Raji (cell line): ENCODE measurements around the gene TLR5.

Experiments used
- POLR2A ChIP-seq: IDR thresholded peaks from 2 replicates; pipeline ENCODE4 v1.6.1; 2011; ENCODE audit warnings: low read depth, low read length, control low read depth; ENCODE audit not compliant: insufficient read depth

The TLR5 gene, protein sequence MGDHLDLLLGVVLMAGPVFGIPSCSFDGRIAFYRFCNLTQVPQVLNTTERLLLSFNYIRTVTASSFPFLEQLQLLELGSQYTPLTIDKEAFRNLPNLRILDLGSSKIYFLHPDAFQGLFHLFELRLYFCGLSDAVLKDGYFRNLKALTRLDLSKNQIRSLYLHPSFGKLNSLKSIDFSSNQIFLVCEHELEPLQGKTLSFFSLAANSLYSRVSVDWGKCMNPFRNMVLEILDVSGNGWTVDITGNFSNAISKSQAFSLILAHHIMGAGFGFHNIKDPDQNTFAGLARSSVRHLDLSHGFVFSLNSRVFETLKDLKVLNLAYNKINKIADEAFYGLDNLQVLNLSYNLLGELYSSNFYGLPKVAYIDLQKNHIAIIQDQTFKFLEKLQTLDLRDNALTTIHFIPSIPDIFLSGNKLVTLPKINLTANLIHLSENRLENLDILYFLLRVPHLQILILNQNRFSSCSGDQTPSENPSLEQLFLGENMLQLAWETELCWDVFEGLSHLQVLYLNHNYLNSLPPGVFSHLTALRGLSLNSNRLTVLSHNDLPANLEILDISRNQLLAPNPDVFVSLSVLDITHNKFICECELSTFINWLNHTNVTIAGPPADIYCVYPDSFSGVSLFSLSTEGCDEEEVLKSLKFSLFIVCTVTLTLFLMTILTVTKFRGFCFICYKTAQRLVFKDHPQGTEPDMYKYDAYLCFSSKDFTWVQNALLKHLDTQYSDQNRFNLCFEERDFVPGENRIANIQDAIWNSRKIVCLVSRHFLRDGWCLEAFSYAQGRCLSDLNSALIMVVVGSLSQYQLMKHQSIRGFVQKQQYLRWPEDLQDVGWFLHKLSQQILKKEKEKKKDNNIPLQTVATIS

DNA sequence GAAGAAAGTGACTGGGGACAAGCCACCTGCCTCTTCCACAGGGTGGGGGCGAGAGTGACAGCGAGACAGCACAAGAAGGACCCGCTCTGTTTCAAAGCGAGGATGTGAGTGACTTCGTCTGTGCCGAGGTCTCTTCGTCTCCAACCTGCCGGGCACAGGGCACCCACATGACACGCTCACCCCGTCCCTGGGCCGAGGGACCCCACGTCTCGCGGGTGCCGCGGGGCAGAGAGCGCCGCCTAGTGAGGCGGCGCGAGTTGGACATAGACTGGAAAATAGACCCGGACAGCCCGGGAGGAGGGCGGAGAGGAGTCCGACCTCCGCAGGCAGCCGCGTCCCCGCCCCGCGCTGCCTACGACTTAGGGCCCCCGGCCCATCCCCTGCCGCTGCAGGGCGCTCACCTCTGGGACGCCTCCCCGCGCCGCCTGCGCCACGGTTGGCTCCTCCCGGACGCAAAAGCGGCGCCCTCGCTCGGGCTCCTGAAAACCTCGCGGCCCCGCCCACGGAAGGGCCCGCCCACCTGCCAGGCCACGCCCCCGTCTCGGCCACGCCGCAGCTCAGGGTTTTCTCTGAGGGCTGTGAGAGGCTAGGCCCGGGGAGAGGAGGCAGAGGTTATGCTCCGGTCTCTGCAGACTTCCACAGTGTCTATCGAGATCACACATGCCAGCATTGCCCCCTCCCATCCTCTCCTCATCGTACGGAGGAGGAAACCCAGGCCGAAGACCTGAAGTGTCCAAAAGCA lies at the start of gene TLR5:
Gene TLR5 (minus strand): TSS at position 454 of the 742 bp plus-strand sequence. CDS start 30,217 bp downstream, outside the sequence.
- TF ChIP-seq POLR2A, result no peak

DNA sequence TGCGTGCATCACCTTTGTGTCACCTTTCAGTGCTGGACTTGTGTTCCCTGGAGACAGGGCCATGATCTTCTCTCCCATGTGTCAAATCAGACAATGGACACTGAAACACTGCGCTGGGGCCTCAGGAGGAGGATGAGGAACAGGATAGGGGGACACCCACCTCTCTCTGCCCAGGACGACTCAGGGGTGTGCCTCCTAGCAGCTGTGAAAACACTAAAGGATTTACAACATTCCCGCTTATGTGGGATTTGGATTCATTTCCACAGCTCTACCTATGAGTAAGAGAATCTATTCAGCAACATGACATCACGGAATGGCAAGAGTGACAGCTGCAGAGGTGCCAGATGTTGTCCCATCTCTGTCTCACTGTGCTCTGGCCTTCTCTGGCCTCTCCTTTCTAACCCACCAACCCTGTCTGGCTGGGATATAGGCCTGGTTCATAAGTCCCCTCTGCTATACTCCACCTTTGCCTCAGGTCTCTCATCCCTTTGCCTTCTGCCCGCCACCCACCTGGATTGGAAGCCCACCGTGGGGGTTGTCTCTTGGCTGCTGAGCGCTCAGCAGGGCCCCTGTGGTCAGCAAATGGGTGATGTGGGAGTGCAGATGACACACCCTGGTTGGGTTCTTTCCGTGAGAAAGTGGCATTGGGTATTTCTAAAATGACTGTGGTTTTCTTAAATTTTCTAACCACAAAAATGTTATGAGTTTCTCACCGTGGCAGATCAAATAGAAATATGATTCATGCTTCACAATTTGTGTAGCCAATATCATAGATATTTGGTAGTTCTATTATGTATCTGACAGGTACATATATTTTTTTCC lies 47.1 kb upstream of the TLR5 start:
- no peak for TF ChIP-seq POLR2A

DNA sequence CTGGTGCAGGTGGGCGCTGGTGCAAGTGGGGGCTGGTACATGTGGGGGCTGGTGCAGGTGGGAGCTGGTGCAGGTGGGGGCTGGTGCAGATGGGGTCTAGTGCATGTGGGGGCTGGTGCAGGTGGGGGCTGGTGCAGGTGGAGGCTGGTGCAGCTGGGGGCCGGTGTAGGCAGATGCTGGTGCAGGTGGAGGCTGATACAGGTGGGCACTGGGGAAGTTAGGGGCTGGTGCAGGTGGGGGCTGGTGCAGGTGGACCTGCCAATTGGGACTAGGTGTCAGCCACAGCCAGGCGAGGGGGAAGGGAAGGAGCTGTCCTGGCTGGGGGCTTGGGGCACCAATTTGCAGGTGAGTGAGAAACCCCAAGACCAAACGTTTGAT lies 46.5 kb upstream of the TLR5 start:
- TF ChIP-seq POLR2A, result no peak

DNA sequence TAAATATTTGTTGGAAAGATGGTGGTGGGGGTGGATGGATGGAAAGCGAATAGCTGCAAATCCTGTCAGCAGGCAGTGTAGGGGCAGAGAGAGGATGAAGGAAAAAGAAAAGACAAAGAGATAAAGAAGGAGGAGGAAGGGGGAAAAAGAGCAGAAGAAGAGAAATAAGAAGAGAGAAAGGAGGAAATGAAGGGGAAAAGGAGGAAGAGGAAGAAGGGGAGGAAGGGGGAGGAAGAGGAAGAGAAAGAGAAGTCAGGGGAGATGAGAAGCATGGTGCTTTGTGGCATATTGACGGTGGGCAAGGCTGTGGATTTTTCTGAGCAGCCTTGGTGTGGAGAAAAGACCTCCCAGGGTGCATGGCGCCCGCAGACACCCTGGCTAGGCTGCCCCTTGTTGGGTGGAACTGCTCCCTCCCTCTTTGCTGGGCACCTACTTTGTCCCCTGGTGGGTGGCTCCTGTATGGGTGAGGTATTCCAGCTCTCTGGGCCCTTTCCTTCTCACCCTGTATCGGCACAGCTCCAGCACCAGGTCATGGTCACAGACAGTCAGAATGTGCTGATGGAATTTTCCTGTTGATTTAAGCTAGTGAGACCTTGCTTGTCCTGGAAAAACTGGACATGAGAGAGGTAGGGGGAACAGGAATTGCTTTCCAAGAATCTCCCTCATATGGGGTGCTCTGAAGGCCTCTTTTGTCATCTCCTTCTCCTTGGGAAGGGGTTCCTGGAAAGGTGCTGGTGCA lies 45.7 kb upstream of the TLR5 start:
- no peak for TF ChIP-seq POLR2A

DNA sequence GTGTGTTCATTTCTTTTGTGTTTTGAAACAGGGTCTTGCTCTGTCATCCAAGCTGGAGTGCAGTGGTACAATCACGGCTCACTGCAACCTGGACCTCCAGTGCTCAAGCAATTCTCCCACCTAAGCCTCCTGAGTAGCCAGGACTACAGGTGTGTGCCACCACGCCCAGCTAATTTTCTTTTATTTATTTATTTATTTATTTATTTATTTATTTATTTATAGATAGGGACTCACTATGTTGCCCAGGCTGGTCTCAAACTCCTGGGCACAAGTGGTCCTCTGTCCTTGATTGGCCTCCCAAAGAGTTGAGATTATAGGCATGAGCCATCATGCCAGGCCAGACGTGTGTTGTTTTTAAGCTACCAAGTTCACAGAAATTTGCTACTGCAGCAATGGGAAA lies 43.8 kb upstream of the TLR5 start:
- TF ChIP-seq POLR2A, result no peak

DNA sequence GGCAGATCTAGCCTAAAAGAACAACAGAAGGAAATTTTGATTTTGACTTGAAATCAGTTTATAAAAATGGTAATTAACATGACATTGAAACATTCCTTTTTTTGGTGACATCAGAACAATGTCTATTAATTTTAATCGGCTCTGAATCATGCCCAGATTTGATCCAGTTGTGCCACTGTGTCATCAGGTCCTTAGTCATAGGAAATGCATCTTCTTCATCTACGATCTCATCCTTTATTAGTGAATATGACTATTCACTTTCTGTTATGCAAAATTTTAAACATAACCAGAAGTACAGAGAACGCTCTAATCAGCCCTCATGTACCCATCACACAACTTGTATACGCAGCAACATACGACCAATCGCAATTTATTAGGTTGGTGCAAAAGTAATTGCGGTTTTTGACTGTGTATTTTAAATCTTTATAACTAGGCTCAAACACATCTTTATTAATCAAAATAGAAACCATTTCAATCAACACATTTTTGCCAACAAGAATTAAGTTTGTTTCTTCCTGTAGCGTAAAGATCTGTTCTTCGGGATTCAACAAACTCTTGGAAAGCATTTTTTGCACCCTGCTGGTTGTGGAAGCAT lies 40.3 kb upstream of the TLR5 start:
- TF ChIP-seq POLR2A, result no peak

DNA sequence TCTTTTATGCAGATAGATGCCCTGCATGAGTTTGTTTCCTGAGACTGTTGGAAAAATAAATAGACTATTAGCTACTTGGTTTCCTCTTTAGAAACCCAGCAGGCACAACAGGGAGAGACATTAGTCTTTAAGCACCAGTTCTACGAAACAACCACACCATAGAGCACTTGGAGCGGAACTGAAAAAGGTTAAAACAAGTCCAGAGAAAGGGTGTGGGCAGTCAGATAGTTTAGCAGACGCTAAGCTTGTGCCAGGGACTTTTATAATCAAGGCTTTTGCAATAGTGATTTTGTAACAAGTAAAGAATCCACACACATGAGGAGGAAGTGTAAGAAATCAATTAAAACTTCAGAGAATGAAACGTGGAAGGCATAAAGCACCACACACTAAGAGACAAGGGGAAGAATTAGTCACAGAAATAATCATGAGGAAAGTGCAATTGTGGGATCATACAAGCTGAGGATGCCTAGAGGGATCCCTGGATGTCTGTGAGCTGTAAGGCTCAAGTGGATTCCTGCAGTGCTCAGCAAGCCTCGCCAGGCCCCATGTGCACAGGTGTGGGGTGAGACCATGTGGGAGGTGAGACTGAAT lies 37.8 kb upstream of the TLR5 start:
- no peak for TF ChIP-seq POLR2A

DNA sequence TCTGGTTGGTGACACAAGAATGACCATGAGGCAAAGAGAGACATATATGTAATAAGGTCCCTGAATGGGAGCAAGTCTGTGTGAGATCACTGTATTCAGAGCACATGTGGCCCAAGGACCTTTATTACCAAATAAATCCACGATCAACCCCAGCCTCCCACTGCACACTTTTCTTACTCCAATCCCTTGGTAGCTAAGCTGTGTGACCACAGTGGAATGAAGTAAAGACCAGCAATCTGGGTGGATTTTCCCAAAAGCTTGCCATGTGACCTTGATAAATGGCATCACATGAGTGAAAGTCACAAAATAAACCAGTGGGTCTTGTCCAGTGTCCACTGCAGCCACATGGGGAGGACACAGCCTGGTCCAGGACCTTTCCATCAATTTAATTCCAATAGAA lies 36.7 kb upstream of the TLR5 start:
- no peak for TF ChIP-seq POLR2A

DNA sequence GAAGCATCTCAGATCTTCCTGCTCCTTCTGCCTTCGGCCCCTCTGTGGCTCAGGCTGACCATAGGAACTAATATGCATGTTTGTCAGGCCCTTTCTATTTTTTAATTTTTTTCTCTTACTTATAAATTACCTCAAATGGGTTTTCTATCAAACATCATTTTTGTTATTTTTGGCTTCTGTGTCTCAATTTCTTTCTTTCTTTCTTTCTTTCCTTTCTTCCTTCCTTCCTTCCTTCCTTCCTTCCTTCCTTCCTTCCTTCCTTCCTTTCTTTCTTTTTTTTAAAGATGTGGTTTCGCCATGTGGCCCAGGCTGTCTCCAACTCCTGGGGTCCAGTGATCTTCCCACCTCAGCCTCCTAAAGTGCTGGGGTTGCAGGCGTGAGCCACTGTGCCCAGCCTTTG lies 36.2 kb upstream of the TLR5 start:
- TF ChIP-seq POLR2A, result no peak

DNA sequence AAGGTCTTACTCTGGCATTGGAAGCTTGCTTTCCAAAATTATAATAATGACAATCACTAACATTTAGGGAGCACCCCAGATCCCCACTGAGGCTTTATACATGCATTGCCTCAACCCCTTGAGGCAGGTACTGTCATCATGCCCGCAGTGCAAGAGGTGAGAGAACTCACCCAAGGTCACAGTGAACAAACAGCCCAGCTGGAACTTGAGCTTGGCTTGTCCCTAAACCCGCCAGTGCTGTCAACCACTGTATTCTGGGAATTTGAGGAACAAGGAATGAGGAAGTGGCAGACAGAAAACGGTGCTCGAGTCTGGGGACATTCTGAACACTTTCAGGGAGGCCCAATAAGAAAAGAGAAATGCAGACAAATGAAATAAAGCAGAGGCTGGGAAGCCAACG lies 34.6 kb upstream of the TLR5 start:
- no peak for TF ChIP-seq POLR2A

DNA sequence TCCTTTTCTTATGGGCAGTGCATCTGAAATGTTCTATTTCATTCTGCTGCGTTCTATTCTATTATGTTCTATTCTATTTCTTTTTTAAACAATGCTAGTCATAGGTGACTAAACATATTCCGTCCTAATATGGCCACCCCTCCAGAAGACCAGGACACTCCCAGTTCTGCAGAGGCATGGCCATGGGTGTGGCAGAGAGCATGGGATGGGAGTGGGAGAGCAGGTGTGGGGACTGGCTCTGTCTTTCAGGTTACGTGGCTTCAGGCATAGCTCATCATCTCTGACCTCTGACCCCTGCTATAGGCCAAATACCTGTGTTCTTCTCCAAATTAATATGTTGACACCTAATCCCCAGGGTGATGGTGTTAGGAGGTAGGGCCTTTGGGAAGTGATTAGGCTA lies 33.4 kb upstream of the TLR5 start:
- no peak for TF ChIP-seq POLR2A

DNA sequence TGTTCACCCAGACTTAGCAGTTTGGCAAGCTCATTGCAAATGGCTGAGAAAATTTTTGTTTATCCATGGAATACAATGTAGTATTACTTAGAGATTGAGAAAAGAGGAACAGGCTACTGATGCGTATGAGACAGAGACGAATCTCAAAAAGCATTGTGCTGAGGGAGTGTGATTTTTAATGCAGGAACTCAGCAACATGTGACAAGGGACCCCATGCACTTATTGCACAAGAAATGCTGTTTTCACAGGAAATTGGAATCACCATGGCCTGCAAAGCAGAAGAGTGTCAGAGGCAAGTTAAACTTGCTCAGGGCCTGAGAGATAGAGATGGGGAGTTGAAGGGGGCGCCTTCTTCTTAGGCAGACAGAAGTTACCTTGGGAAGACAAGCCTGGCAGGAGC lies 32.6 kb upstream of the TLR5 start:
- TF ChIP-seq POLR2A, result no peak

DNA sequence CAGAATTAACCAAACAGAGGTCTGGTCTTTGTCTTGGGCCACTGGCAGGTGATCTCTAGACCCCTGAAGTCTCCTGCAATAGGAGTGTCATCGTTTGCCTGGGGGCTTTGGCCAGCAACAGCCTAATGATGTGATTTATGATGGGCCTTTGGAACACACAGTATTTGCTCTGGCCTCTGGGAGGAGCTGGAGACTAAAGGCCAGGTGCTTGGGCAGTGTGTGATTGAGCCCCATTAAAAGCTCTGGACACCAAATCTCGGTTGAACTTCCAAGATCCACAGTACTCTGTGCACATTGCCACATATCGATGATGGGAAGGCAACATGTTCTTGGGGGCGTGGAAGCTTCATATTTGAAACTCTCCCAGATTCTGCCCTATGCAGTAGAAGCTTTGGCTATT lies 32.0 kb upstream of the TLR5 start:
- no peak for TF ChIP-seq POLR2A
